GM21381 (cell line): ENCODE measurements around the gene CIDEB.

Experiments used
- ATAC-seq: cut with Tn5 transposase; IDR thresholded peaks from one replicate; pipeline ENCODE4 v1.9.1; 2021; ENCODE audit warnings: mild to moderate bottlenecking, moderate library complexity; ENCODE audit not compliant: unreplicated experiment

Gene CIDEB

DNA sequence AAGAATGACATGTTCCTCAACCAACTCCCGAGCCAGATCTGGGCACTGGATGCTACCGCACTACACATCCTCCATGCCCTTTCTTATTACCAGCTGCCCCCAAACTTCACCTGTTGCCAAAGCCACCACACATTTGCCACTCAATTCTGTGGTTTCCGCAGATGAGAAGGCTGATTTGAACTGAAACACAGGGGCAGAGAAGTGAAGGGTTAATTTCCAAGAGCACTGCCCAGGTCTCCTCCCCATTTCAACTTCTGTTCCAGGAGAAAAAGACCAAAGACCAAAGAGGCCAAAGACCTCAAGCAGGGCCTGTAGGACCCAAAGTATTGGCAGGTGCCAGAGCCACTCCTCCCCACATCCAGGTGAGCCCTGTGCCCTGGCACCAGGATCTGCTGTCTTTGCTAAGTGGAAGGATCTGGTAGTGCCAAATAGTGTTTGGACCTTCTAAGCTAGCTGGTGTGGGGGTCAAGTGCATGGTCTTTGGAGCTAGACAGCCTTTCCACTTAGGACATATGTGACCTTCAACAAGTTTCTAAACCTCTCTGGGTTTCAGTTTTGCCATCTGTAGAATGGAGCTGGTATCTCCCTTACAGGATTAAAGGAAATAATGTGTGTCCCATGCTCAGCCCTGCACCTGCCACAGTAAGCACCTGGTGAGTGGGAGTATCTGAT is 16.2 kb downstream of the CIDEB start:
- no peak for ATAC-seq

DNA sequence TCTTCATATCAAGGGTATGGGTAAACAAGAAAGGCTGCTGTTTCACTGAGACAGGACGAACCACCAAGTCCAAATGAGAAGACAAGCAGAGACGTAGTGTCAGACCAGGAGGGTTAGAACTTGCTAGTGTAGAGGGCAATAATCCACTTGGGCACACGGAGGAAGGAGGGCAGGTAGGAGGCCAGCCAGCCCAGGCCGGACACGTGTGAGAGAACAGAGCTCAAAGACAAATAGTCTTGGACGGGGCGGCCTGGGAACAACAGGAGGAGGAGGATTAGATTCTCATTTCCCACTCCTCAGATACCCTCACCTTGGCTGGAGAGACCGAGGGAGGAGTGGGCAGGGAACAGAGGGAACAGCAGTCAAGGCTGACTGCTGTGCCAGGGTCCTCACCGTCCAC is 17.0 kb downstream of the CIDEB start:
- ATAC-seq = no peak

DNA sequence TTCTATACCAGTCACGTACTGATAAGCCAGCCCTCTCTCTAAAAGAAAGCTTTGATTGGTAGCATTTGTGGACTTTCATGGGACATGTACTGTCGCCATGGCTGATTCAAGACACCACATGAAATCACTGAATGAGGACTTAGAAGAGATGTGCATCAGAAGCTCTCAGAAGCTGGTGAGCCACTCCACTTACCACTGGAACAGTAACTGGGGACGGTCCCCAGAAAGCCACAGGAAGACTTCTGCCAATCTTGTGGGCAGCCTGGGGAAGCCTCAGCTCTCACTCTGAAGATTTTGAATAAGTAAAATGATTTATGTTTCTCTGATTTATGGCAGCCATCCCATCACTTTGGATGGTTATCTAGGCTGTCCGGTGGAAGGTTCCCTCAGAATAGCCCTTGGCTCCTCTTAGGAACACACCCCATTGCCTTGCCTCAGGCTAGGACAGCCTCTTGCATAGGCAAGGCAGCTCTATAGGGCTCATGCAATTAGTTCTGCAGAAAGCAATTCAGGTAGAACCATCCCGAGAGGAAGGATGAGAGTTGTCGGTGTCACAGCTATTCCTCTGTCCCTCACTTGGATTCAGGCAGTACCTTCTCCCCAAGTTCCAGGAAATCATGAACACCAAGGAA is 18.0 kb downstream of the CIDEB start:
- no peak for ATAC-seq

DNA sequence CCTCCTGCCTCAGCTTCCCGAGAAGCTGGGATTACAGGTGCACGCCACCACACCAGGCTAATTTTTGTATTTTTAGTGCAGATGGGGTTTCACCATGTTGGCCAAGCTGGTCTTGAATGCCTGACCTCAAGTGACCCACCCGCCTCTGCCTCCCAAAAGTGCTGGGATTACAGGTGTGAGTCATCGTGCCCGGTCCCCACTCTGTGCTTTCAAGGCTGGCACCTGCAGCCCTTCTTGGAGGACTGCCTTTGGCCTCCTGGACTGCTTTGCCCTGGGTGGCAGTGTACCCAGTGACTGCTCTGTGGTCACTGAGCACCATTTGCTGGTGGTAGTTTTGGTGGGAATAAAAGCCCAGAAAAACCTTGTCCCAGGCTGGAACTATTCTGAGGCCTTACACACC is 20.8 kb downstream of the CIDEB start:
- no peak for ATAC-seq

DNA sequence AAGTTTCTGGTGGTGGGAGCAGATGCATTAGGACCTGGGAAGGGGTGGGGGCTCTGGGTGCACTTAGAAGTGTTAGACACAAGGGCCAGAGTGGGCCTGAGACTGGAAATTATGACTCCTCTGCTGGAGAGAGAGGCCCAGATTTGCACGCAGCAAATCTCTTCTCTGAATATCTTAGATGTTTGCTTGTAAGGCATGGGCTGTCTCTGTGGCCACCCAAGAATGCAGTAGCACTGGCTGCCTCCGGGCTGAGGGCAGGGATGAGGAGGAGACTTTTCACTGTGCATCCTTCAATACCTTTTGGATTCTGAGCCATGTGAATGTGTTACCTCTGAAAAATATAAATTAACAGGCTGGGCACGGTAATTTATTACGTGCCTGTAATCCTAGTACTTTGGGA is 22.4 kb downstream of the CIDEB start:
- no peak for ATAC-seq

DNA sequence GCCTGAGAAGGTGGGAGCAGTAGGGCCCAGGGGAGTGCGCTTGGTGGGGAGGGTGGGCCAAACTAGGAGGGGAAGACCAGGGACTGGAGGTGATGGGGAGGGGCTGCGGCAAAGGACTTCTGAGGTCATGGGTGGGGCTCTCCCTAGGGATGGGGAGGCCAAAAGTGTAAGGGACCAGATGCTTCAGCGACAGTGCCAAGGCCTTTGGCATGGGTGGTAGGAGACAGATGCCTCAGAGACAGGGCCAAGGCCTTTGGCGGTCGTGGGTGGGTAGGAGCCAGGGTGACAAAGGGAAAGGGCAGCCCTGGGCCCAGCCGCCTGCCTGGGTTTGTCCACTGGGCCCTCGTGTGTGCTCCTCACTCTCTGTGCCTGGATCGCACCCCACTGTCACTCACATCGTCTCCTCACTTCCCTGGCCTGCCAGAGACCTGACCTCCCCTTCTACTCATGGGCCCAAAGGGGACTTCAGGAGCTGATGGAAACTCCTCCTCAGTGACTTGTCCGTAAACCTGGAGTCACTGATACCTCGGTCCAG is 23.2 kb downstream of the CIDEB start:
- ATAC-seq = no peak

DNA sequence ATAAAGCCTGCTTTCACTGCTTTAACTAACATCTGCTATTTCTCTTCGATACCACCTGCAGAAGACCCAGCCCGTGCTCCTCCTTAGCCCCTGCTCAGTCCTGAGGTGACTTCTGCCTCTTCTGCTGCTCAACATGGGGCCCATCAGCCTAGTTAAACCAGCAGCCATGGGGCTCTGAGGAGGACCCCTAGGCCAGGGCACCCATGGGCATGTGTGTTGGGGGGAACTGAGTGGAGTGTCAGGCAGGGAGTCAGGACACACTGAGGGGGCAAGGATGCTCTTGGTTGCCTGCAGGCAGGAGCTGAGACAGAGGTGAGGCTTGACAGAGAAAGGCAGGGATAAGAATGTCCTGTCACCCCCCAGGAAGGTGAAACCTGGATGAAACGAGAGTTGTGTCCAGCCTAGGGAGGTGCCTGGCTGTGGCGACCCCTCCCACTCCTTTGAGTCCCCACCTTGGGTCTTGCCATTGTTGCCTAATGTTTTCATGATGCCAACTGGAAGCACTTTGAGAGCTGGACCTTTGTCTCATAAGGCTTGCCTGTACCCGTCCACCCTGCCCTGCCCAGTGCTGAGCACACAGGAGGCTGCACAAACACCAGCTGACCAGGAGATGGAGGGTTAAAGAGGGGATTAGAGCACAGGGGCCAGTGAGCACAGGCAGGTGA is 23.8 kb downstream of the CIDEB start:
- ATAC-seq = no peak

DNA sequence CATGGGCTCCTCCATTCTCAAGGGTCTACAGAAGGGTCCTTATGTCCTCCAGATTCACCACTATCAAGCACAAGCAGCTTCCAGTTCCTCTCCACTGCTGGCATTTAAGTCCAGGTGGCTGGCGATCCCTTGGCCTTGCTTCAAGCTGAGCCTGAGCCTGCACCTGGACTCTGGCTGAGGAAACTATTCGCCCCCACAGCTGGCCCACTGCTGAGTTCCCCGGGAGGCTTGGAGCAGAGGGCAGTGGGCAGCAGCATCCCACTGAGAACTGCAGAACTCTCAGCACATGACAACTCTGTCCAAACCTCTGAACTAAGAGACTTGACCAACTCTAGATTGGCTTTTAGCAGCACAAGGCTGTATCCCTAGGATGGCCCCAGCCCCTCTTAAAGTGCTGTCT is 25.0 kb downstream of the CIDEB start:
- no peak for ATAC-seq

DNA sequence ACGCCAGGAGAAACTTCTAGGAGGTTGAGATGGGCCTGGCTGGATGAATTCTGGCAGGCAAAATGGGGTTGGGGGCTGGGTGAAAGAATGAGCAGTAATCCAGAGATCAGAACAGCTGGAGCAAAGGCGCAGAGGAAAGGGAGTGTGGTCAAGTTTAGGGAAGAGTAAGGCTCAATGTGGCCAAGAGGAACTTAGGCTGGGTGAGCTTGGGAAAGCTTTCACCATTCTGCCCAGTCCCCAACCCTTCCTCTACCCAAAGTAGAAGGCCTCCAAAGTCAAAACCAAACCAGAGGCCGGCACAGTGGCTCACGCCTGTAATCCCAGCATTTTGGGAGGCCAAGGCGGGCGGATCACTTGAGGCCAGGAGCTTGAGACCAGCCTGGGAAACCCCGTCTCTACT is 26.1 kb downstream of the CIDEB start:
- no peak for ATAC-seq

DNA sequence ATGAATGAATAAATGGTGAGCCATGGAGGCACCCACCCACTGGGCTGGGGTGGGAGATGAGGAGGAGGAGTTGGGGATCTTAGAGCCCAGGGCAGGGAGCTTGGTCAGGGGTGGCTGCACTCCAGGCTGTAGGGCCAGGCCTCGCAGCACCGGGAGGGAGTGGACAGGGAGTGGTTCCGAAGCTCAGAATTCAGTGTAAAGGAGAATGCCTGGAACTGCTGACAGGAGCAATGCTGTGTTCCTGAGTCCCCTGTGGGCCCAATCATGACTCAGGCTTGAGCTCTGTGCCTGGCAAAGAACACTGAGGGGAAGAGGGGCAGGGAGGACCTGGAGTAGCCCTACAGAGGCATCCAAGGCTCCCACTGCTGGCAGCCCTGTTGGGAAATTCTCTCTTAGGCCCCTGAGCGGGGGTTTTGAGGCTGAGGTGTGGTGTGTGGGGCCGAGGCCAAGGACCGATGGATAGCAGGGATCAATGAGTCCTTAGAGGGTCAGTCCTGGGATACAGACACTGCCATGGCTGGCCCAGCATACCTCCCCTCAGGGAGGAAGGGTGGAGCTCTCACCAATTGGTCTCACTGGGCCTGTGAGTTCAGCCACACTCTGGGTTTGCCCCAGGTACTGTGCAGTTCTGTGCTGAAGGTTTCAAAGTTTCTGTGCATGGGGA is 26.8 kb downstream of the CIDEB start:
- no peak for ATAC-seq

DNA sequence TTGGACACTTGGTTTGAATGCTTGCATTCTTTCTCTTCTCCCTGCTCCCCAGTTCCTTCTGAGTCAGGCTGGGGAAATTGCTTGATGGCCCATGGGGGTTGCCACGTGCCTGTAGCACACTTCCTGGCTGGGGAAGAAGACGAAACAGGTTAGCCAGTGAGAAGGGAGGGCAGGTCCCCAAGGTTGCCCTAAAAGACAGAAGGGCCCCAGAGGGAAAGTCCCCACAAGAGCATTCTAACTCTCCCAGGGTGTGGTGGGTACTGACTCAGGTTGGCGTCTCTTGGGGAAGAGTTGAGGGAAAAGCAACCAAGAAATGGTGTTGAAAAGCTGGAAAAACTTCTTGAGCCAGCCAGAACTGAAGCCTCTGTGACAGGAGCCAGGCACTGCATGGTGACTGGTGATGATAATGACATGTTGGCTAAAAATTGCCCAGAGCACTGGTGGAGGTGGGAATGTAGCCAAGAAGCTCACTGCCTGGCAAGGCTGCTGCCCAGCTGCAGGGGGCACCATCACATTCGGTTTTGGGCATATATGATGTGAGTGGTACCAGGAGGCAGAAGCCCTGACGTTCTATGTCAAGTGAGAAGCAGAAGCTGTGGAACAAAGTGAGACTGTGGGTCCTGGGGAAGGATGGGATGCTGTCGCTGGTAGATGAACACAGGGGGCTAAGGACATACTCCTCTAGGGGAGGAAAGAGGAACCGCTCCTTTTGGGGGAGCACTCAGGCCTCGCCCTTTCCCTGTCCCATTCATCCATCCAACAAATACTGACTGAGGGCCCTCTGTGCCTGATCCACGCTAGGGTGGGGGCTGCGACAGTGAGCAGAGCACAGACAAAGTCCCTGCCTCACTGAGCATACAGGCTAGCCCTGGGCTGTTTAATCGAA is 28.2 kb downstream of the CIDEB start:
- ATAC-seq = no peak

DNA sequence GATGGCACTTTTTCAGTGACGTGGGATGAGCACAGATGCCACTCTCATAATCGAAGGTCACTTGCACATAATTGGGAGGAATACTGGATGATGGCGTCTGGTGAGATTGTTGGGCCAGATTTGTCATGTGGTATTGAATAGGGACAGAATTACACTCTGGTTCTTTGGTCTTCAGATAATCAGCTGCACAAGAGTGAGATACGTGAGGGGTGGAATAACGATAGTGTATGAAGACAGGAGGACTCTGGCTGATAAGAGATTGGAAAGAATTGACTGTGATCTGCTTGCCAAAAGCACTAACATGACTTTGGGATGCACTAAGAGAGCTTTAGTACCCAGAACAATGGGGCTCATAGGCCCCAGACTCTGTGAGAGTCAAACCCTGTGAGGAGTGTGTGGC is 29.4 kb downstream of the CIDEB start:
- ATAC-seq = no peak

DNA sequence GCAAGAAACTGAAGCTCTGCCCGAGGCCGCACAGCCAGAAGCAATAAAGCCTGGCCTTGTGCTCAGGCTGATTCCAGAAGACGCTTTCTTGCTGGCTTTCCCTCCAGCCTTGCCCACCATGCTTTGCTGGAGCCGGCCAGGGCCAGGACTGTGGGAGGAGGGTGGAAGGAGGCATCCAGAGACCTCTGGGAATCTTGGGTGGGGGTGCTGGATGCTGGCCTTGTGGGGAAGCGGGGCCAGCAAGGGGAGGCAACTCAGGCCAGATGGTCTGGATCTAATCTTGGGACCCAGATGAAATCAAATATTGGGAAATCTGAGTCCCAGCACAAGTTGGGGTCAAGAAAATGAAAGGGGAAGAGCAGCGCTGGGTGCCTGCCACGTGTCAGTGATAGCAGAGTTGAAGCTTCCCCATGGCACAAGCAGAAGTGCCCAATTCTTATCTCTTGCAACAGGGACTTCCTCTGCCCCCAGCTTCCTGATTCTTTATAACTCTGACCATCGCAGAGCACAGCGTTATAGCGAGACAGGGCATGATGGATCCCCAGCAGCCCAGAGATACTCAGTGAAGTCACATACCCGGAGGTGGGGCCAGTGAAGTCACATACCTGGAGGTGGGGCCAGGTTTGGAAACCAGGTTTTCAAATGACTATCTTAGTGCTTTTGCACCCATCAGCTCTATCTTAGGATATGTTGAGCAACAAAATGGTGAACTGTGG is 30.0 kb downstream of the CIDEB start:
- no peak for ATAC-seq

DNA sequence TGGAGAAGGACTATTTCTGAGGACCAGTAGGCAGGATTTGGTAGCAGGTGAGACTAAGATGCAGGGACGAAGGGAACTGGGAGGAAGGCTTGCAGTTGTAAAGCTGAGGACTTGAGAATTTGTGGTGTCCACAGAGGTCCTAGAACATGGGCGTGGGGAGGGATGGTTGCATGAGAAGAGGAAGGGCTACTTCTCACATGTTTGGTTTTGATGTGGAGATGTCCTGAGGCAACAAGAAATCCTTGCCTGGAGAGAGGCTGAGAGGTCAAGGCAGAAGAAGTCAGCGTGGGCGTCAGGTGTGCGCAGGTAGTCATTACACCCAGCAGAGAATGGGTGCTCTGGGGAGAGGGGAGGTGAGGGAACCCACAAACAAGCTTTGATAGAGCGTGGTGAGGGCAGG is 30.7 kb downstream of the CIDEB start:
- no peak for ATAC-seq

DNA sequence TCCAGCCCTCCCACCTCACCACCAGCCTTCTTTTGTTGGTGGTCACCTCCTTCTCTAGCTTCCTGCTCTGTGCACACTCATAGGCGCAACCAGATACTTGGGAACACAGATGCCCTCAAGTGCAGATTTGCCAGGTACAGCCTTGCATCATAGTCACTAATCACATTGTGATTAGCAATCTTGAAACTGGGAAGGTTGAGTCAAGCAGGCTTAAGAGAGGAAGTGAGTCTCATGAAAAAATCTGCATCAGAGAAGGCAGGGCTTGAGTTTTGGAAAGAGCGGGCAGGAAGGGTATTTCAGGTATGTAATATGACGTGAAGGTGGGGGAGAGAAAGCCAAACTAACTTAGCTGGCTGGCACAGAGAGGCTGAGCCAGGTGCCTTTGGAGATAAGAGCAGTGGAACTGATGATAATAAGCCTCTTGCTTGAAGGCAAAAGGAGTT is 33.7 kb downstream of the CIDEB start:
- peak; percentile 34 for ATAC-seq

DNA sequence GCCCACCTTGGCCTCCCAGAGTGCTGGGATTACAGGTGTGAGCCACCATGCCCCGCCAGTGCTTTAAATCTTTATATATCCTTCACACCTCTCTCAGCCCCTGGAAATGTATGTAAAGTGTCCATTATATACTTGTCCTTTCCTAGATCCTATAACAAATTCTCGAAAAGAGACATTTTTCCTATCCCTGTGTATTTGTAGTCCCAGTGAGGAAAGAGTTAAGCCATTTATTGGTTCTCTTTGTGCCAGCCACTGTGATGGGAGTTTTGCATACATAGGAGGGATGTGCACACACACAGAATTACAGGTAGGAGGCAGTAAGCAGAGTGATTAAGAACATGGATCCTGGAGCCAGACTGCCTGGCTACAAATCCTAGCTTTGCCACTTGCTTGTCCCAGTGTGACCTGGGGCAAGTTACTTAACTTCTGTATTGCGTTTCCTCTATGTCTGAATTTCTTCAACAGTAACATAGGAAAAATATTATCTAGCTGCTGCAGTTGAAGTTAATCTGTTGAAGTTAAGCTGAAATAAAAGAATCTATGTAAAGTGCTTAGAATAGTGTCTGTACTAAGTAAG is 34.3 kb downstream of the CIDEB start:
- no peak for ATAC-seq

DNA sequence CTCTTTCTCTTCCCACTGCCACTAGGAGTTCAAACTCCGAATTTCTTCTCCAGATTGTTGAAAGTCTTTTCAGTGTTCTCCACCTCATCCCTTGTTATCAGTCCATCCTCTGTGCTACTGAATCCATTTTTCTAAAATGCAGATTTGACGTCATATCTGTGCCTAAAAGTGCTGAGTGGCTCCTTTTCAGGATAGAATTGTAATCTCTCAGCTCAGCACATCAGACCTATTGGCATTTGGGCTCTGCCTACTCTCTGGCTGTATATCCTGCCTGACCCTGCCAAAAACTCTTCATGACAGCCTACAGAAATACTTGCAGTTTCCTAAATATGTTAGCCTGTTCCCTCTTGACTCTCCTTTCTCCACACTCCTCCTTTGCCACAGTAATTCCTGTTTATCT is 35.3 kb downstream of the CIDEB start:
- no peak for ATAC-seq

DNA sequence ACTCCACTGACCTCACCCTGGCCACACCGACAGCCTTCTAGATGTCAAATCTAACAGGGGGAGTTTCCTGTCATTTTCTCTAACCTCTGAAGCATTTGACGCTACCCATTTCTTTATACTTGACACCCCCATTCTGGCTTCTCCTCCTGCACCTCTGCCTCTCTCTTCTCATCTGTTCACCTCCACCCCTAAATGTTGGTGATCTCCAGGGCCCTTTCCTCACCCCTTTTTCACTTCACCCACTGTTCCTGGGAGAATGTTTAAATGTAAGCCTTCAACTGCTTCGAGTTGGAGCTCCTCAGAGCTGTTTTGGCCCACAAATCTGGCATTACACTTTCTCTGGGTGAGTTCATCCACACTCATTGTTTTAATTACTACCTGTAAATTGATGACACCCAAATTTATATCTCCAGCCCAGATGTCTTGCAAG is 35.9 kb downstream of the CIDEB start:
- ATAC-seq = no peak

DNA sequence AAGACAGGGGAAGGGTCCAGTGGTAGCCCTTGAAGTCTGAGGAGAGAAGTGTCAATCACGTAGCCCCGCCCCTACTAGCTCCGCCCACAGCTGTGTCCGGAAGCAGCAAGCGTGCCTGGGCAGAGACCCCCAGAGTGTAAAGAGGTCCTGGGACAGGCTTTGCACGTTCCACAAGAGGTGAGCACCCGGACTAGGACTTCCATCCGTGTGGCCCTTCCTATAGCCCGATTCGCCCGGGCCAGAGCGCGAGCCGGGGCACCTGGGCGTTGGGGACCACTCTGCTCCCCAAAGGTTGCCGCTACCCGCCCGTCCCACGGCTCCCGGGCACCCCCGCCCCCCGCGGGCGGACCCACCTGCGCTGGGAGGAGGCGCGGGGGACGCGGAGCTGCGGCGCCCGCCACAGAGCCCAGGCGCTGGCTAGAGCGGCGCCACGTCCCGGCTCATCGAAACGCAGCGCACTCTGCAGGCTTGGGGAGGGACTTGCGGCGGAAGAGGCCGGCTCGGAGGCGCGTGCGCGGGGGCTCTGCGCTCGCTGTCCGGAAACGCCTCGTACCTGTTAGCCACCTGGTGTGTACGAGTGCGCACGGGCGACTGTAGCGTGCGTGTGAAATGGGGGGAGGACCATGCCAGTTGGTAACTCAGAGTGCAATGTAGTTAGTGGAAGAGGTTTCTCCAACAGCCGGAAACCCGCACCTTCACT is 36.5 kb downstream of the CIDEB start, which contains the start of gene RABGGTA:
Gene RABGGTA, minus strand, starts transcription at position 464 of the 700 bp plus-strand sequence. CDS start 482 bp downstream, outside the sequence.
- peak; percentile 84 for ATAC-seq
